ENCODE results near the gene LRRC39.

- TF ChIP-seq, protein P1, sequence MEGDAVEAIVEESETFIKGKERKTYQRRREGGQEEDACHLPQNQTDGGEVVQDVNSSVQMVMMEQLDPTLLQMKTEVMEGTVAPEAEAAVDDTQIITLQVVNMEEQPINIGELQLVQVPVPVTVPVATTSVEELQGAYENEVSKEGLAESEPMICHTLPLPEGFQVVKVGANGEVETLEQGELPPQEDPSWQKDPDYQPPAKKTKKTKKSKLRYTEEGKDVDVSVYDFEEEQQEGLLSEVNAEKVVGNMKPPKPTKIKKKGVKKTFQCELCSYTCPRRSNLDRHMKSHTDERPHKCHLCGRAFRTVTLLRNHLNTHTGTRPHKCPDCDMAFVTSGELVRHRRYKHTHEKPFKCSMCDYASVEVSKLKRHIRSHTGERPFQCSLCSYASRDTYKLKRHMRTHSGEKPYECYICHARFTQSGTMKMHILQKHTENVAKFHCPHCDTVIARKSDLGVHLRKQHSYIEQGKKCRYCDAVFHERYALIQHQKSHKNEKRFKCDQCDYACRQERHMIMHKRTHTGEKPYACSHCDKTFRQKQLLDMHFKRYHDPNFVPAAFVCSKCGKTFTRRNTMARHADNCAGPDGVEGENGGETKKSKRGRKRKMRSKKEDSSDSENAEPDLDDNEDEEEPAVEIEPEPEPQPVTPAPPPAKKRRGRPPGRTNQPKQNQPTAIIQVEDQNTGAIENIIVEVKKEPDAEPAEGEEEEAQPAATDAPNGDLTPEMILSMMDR (conservative IDR thresholded peaks at IDR 0.05; ENCODE audit: low read length): no peak
- no peak for TF ChIP-seq EZH2phosphoT487 (IDR thresholded peaks at IDR 0.05; ENCODE audit: borderline replicate concordance)
Observed at GRCh38 chr1:100219457-100219856, 41.4 kb upstream of the LRRC39 start.

Data from Loucy (cell line).